IPS-11a (cell line): Measurements from ENCODE around the gene GIGYF2.

Source experiments
- H3K4me3 ChIP-seq: one replicate; pipeline ENCODE4 v1.5.1; 2013; ENCODE audit warnings: low read depth, low read length, control low read depth

Gene GIGYF2

DNA sequence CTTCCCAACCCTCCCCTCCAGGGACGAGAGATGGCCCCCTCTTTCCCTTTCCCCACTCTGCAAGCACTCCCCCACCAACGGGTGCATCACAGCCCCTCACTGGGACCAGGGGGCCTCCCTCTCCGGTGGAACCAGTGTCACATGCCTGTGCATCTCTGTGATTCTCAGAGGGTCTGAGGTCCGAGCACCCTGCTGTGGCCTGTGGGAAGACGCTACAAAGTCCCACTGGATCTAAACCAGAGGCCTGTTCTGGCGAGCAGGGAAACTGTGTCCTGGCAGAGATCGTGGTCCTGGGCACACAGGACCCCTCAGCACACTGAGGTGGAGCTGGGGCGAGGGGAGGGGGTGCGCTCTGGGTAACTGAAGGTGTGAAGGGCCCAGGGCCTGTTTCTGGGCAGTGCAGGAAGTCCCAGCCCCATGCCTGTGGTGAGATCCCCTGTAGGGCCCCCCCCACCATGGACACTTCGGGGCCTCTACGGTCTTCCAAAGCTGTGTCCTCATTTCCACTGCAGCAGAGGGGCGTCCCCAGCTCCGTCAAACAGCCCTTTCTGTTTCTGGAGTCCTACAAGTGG is 180.9 kb downstream of the GIGYF2 start:
- no peak overlapping the region for H3K4me3 ChIP-seq

DNA sequence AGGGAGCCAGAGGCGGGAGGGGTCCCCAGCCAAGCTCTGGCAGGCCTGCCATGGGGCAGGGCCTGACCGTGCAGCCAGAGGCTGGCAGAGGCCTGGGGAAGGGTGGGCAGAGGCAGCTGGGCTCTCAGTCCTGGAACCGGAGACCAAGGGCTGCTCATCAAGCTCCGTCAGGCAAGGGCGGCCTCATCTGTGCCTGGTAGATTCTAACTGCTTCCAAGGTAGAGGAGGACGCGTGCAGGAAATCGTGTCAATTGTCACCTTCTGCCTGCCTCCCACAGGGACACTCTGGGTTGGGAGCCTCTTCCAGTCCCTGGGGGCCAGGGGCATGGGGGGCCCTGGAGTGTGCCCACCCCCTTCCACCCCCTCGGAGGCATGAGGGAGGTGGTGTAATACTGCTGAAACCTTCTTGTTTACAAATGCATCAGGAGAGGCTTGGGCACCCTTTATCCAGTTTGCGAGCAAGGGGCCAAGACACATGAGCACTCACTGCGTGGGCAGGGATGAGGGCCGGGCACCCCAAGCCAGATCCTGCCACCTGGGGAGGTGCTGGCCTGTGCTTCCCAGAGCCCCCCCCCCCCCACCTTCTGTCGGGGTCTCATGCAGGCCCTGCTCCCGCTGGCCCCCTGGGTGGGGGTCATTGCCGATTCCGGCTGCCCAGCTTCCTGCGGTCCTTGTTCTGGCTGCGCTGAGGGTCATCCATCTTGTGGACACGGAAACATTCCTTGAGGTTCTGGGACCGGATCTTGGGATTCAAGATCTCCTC is 181.9 kb downstream of the GIGYF2 start:
- no peak overlapping the region for H3K4me3 ChIP-seq

DNA sequence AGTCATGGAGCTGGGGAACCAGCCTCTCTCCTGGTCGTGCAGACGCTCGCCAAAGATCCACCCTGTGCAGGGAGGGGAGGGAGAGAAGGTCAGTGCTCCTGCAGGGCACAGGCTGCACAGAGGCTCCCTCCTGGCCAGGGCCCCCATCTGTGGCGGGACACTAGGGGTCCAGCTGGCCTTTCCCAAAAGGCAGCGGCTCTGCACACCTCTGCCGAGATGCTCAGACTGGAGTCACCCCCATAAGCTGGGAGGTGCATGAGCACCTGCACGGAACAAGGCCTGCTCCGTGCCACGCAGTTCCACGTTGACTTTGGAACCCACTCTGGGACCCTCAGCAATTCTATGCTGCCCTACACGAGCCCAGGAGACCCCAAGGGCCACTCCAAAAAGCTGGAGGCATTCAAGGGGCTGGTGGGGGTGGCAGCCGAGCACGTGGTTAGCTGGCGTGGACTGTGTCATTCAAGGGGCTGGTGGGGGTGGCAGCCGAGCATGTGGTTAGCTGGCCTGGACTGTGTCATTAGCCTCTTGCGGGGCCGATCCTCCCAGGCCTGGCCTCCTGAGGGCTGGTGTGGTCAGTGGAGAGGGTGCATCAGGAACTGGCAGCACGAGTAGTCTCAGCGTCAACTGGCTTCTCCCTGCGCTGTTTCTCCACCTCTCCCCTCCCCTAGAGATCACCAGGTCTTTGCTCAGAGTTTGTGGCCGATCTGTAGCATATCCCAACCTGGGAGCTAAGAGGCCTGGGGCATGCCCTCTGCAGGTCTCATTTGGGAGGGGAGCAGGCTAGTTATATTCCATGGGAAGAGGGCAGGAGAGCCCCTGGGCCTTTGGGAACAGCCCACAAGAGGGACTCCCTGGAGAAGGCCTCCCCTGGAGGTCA is 182.7 kb downstream of the GIGYF2 start:
- no peak overlapping the region for H3K4me3 ChIP-seq

DNA sequence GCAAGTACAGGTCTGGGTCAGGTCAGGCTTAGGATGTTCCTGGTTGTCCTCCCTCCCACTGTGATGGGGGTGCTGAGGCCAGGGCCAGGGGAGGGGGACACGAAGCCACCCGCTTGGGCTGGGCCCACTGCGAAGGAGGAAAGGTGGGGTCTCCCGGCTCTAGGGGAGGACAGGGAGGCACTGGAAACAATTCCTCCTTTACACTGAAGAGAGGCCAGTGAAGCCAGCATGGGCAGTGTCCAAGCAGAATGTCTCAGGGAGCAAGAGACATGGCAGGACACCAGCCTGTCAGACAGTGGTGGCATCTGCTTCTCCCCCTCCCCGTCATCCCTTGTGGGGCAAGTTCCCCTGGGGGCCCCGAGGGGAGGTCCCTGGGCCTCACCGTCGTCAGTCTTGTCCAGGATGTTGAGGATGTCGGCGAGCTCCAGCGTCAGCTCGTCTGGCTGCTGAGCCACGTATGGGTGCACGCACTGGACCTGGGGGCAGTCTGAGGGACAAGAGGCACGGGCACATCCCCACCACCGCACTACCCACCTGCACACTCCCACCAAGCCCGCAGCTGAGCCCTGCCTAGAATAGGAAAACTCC is 183.7 kb downstream of the GIGYF2 start:
- H3K4me3 ChIP-seq = no peak overlapping the region

DNA sequence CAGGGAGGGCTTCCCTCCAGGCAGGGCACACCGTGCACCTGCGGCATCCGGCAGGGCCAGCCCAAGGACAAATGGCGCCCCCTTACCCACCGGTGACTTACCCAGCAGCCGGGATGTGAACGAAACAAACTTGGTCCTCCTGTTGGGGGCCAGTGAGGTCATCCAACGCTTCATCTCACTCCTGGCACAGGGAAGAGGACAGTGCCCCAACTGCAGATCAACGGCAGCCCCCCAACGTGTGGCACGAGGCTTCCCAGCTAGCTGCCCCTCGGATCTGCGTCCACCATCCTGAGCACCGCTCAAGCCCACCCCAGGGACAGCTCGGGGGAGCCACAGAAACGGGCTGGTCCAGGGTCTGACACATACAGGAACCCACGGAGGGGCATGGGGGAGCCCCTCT is 185.0 kb downstream of the GIGYF2 start:
- H3K4me3 ChIP-seq = no peak overlapping the region

DNA sequence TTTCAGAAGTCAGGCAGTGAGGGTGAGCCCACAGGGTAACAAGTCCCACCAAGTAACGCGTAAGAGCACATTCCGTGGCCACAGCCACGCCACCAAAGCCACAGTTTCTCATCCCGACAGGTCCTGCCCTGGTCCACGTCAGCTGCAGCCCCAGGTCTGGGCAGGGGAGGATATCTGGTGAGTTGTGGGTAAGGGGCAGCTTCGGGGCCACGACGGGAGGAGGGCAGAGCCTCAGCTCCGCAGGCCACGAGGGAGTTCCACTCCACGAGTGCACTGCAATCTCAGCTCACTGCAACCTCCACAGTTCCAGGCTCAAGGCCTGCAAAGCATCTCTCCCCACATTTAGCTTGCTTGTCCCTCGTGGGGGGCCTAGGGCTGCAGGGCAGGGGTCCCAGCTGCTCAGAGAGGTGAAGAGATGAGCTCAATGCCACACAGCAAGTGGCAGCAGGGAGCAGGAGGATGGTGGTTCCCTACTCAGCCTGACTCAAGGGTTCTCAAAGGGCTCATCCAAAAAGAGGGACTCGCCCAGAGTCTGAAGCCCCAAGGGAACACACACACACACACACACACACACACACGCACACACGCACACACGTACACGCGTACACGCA is 185.5 kb downstream of the GIGYF2 start:
- no peak overlapping the region for H3K4me3 ChIP-seq

DNA sequence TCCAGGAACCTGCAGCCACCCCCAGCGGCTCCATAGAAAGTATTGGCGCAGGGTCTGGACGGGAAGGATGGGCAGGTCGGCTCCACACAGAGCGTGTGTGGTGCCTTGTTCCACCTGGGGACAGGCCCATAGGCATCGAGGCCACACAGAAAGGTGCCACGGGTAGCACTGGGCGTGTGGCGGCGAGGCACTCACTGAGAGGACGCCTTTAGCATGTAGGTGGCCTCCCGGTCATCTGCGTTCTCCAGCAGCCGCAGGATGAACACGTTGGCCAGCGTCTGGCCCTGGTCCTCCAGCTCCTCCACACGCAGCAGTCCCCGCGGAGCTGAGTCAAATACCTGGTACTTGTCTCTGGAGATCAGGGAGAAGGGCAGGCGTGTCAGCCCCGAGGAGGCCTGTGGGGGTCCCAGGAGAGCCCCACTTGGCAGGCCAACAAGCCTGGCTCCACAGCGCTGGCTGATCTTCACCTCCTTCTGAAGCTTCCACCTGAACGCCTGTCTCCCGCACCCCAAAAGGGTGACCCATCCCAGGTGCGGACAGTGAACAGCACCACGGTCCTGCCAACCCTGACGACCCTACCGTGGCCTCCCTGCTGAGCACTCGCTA is 186.1 kb downstream of the GIGYF2 start:
- no peak overlapping the region for H3K4me3 ChIP-seq

DNA sequence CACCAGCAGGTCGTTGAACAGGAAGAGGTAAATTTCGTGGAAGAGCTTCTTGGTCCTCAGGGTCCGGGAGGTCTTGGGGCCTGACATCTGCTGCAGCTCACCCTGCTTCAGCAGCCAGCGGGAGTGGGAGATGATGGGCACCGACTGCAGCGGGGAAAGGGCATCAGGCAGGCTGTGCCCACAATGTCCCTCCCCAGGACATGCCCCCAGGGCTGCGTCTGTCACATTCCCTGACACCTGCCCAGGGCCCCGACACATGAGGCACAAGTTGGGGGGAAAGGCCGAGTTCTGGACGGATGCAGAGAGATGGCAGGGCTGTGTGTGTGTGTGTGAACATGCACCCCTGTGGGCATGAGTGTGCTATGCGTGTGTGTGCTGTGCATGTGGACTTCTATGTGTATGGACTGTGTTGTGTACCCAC is 186.9 kb downstream of the GIGYF2 start:
- no peak overlapping the region for H3K4me3 ChIP-seq

DNA sequence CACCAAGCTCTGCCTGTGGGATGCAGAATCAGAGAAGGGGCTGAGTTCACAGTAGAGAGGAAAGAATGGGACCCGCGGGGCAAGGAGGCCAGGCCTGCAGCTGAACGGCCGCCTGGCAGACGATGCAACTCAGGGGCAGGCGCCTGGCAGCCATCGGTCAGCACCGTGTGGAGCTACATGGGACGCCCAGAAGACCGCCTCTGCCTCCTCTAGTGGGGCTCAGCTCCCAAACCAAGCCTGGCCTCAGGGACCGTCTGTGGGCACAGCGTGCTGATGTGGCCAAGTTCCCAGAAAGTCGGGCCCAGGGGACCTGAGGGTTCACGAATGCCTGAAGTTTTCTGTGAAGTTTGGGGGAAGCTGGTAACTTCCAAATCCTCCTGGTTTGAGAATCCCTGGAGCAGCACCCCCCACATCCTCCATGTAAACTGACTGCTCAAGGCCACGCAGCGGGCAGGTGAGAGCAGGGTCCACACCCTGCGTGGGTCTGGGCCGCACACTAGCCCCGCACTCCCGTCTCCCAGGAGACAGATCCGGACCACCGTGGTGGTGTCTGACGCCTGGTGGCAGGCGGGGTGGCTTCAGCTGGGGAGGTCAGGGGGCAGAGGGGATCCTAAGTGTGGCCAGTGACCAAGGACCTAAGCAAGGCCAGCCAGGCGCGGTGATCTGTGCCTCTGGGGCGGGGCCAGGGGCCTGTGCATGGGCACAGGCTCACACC is 187.6 kb downstream of the GIGYF2 start:
- no peak overlapping the region for H3K4me3 ChIP-seq

DNA sequence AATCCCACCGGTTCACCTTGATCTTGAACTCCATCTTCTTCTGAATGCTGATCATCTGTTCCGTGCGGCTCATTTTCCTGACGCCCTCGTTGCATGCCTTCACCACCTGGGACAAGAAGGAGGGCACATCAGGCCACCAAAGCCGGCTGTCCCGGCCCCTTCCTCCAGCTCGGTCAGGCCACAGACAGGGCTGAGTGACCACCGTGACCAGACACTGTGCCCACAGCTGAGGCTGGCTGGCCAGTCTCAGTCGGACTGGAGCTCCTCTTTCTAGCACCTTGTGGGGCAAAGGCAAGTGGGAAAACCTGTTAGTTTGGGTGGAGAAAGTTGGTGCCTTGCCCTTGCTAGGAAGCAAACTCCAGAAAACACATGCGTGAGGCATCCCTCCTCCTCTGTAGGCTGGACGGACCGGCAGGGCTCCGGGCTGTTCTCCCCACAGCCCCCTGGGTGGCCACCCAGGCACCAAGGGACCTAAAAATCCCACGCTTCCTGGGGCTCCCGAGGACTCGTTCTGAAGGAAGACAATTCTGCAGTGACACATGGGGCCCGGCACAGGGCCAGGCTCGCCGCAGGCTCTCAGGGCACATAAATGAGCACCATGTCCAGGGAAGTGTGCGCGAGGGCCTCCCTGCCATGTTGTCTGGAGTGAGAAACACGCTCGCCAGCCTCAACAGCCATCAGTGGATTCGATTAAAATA is 188.3 kb downstream of the GIGYF2 start:
- no peak overlapping the region for H3K4me3 ChIP-seq

DNA sequence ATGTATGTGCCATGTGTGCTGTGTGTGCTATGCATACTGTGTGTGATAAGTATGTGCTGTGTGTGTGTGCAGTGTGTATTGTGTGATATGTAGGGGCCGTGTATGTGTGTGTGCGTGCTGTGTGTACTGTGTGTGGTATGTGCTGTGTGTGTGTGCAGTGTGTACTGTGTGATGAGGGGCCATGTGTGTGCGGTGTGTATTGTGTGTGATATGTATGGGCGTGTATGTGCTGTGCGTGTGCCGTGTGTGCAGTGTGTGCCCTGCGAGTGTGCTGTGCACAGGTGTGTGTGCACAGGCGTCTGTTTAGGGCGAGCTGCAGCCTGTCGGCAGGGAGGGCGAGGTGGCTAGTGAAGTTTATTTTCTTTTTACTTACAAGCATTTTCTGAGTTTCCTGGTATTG is 189.0 kb downstream of the GIGYF2 start:
- no peak overlapping the region for H3K4me3 ChIP-seq

DNA sequence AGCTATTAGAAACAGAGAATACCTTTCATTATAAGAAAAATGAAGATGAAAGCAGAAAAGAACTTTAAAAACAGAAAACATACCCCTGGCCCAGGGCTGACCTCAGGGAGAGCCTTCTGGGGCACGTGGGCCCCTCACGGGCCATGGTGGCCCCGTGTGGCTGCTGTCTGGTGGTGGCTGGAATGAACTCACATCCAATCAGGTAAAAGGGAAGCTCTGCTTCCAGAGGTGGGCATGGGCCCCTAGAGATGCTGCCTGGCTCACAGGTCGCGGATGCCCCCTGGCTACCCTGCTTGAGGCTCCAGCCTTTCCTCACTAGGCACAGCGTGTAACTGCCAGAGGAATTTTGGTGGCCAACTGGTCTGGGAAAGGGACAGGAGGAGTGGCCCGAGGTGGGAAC is 189.5 kb downstream of the GIGYF2 start:
- H3K4me3 ChIP-seq = no peak overlapping the region

DNA sequence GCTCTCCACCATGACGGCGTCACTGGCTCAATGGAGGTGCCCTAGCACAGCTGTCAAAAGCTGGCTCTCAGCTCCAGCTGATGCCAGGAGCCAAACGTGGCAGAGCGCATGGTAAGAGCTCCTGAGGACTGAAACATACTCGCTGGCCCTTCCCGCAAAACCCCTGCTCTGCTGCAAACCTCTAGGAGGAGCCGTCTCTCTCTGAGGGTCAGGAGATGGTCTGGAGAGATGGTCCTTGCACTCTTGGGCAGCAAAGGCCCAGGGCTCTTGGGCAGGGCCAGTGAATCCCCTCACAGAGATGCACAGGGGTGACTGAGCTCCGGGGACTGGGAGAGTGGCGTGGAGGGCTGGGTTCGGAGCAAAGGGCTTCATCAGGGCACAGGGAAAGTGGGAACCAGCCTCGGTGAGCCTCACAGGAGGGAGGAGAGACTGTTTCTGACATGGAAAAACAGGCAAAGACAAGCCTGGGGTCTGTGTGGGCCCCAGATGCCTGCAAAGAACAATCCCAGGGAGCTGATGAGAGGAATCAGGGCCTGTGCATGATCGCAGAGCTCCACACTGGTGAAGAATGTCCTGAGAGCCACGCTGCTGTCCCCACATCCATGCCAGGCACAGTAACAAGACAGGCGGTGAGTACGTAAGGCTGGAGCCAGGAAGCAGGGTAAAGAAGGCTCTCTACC is 190.2 kb downstream of the GIGYF2 start:
- H3K4me3 ChIP-seq = no peak overlapping the region

DNA sequence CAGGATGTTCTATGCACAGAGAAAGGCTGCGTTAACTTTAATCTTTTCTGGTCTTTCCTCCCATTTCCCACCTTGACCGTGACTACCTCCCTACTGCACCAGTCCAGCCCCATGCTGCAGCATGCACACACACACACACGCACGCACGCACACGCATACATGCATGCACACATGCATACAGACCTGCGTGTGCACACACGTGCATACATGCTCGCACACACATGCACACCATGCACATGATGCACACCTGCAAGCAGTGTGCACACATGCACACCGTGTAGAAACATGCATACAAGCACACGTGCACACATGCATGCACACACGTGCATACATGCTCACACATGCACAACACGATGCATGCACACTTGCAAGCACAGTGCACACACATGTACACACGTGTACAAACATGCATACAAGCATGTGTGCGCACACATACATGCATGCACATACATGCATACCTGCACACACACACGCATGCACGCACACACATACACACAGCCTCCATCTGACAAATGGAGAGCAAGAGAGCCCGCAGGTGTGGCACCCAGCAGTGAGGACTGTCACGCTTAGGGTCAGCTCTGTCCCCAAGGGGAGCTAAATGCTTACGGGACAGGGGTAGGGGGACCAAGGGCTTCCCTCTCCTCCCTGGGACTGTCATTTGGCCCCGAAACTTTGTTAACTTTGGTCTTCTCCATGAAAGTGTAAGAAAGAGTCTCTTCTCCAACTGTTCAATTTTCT is 191.1 kb downstream of the GIGYF2 start:
- H3K4me3 ChIP-seq = no peak overlapping the region

DNA sequence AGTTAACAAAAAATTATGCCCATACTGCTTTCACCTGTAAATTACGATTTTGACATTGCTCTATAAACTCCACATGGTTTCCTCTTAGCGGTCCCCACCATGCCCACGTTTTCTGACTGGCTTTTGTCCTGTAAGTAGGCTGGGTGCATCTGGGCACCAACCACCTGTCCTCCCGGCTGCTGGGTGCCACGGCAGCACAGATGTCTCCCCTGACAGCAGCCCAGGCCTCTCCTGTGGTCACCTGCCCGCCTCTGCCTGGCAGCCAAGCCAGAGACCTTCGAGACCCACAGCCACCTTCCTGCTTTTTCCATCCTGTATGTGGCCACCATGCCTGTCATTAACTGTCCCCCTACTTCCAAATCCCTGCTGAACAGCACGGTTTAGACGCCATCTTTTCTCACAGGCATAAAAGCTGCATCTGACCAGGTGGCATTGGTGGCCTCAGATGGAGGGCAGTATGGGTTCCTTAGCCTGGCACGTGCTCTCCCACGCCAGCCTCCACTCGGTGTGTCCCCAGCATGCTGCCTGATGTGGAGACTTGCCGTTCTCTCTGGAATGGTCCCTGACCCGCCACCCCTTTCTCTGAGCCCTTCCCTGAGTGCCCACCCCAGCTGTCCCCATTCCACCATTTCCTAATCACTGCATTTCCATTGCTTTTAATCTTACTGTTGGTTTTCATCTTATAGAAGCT is 191.9 kb downstream of the GIGYF2 start:
- H3K4me3 ChIP-seq = no peak overlapping the region

DNA sequence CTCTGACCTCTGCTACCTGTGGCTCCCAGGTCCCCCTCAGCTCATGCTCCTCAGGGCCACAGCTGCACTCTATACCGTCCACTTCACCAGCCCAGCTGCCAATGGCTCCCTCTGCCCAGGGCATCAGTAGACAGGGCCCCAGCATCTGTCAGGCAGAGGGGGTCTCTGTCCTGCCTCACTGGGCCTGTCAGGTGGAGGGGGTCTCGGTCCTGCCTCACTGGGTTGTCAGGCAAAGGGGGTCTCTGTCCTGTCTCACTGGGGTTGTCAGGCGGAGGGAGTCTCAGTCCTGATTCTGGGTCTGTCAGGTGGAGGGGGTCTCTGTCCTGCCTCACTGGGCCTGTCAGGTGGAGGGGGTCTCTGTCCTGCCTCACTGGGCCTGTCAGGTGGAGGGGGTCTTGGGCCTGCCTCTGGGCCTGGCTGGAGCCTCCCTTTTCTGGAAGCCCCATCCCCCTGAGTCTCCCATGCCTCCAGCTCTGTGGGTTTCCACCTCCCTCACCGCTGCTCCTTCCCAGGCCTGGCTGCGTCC is 192.8 kb downstream of the GIGYF2 start:
- H3K4me3 ChIP-seq = no peak overlapping the region

DNA sequence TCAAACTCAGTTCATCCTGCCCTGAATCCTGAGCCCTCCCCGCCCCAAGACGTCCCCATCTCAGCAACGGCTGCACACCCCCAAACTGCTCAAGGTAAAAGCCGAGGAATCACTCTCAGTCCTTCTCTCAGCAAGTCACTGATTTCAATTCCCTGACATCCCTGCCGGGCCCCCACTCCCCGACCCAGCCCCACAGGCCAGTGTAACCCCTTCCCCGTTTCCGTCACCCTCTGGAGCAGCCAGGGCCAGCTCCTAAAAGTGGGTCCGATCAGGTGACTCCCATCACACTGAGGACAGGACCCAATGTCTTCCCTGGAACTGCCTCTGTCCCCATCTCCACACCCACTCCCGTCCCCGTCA is 193.4 kb downstream of the GIGYF2 start:
- no peak overlapping the region for H3K4me3 ChIP-seq
